ENCODE data around the gene THSD4. TPM values are rescaled to one million over a fixed set of nuclear protein-coding genes. Genes with fewer than 3 reads are reported as not detected.

Gene THSD4
- total and polyA plus RNA-seq, 2 of the 8 experiments (the other 6 are each of a cell fraction or from before 2014, with no cell fraction given), result 2.5 to 6.2 TPM

DNA sequence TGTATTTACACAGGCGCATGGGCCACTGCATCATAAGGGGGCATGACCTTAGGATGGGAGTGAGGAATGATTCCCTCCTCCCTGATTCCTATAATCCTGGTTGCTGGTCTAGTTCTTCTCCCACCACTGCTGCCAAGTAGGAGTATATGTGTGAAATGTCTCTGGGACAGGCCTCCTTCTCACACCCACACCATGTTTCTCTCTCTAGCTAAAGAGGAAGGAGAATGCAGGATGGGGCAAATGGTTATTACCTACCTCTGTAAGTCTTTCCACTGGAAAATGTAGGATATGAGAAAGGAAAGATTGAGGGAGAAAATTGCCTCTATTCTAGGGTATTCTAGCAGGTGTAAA, 159.2 kb downstream of the THSD4 start (continued):
- TF ChIP-seq EGR1 (IDR thresholded peaks at IDR 0.05; ENCODE audit: borderline replicate concordance, low read depth, low read length) (no peak), HDAC6 (IDR thresholded peaks at IDR 0.05; ENCODE audit: low read depth, low read length) (no peak)

Measured in H1 (cell line).